ENCODE data around the gene PIK3R2.

PIK3R2 gene

DNA sequence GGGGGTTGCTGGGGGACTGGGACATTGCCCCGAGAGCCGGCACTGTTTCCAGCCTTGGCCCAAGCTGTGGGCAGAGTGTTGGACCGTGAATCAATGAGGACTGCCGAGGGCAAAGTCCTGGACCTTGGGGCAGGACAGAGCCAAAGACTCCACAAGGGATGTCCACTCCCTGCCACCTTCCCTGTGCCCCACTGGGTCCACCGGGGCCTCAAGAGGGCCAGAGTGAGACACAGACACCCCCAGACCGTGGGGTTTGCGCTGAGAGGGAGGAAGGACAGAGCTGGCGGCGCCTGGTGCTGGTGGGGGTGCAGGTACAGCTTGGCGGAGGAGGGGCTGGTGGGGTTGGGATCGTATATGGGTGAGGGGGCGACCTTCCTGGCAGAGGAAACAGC is 43.6 kb upstream of the PIK3R2 start:
- TF ChIP-seq, protein P1, sequence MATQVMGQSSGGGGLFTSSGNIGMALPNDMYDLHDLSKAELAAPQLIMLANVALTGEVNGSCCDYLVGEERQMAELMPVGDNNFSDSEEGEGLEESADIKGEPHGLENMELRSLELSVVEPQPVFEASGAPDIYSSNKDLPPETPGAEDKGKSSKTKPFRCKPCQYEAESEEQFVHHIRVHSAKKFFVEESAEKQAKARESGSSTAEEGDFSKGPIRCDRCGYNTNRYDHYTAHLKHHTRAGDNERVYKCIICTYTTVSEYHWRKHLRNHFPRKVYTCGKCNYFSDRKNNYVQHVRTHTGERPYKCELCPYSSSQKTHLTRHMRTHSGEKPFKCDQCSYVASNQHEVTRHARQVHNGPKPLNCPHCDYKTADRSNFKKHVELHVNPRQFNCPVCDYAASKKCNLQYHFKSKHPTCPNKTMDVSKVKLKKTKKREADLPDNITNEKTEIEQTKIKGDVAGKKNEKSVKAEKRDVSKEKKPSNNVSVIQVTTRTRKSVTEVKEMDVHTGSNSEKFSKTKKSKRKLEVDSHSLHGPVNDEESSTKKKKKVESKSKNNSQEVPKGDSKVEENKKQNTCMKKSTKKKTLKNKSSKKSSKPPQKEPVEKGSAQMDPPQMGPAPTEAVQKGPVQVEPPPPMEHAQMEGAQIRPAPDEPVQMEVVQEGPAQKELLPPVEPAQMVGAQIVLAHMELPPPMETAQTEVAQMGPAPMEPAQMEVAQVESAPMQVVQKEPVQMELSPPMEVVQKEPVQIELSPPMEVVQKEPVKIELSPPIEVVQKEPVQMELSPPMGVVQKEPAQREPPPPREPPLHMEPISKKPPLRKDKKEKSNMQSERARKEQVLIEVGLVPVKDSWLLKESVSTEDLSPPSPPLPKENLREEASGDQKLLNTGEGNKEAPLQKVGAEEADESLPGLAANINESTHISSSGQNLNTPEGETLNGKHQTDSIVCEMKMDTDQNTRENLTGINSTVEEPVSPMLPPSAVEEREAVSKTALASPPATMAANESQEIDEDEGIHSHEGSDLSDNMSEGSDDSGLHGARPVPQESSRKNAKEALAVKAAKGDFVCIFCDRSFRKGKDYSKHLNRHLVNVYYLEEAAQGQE (IDR thresholded peaks at IDR 0.05; ENCODE audit: low read depth), result no peak
- TF ChIP-seq, protein P2, sequence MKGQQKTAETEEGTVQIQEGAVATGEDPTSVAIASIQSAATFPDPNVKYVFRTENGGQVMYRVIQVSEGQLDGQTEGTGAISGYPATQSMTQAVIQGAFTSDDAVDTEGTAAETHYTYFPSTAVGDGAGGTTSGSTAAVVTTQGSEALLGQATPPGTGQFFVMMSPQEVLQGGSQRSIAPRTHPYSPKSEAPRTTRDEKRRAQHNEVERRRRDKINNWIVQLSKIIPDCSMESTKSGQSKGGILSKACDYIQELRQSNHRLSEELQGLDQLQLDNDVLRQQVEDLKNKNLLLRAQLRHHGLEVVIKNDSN (IDR thresholded peaks at IDR 0.05), result no peak
- no peak for TF ChIP-seq EGR1 (IDR thresholded peaks at IDR 0.05)
- no peak for TF ChIP-seq YY1 (IDR thresholded peaks at IDR 0.05; ENCODE audit: low read depth)
- no peak for TF ChIP-seq TEAD4 (IDR thresholded peaks at IDR 0.05)
- no peak for TF ChIP-seq RAD21 (IDR thresholded peaks at IDR 0.05; ENCODE audit: low read depth)
- TF ChIP-seq CREB1 (IDR thresholded peaks at IDR 0.05; ENCODE audit: low read depth), result no peak
- TF ChIP-seq, protein P3, sequence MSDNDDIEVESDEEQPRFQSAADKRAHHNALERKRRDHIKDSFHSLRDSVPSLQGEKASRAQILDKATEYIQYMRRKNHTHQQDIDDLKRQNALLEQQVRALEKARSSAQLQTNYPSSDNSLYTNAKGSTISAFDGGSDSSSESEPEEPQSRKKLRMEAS (IDR thresholded peaks at IDR 0.05), result no peak
- no peak for TF ChIP-seq EP300 (IDR thresholded peaks at IDR 0.05; ENCODE audit: borderline replicate concordance)
- no peak for TF ChIP-seq TCF12 (IDR thresholded peaks at IDR 0.05; ENCODE audit: low read depth)
- TF ChIP-seq ZBTB7A (IDR thresholded peaks at IDR 0.05; ENCODE audit: low read depth), result no peak
- TF ChIP-seq TAF1 (IDR thresholded peaks at IDR 0.05; ENCODE audit: low read depth), result no peak
- no peak for TF ChIP-seq NFIC (IDR thresholded peaks at IDR 0.05)
- no peak for TF ChIP-seq CEBPB (IDR thresholded peaks at IDR 0.05)

DNA sequence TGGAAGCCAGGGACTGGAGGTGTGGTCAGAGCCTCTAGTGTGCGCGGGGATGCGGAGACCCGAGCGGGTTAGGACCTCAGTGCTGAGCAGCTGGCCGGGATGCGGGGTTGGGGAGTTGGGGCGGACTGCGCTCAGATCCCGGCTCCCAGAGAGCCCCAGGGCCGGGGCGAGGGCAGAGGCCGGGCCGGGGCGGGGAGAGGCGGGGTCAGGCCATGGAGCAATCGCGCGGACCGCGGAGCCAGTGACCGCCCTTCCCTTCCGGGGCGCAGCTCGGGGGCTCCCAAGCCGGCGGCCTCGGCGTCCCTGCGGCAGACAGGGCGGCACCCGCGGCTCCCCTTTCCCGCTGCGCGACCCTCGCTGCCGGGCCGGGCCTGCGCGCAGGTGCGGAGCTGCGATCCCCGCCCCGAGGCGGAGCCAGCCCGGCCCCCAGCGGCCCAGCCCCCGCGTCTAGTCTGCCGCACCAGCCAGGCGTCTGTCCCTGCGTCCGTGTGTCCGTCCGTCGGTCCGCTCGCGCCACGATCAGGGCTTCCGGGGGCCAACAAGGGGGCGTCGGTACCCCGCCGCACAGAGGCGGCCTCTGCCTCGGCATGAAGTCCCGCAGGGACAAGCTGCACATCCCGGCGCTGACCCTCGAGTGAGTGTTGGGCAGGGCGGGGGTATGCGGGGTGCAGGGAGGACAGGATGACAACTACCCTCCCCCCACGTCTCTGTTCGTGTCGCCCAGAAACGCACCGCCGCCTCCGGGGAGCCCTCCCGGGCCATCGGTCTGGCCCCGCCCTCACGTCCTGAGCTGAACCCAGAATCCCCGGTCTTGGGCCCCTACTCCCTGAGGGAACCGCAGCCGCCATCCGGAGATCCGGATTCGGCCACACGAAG is 43.0 kb upstream of the PIK3R2 start:
- TF ChIP-seq TEAD4 (IDR thresholded peaks at IDR 0.05), result peak; percentile 12; the same call in 1 of the 2 replicates
- TF ChIP-seq YY1 (IDR thresholded peaks at IDR 0.05; ENCODE audit: low read depth), result no peak
- TF ChIP-seq TAF1 (IDR thresholded peaks at IDR 0.05; ENCODE audit: low read depth), result 0 out of 2 replicates have a peak, but pooled peaks have one; percentile 22
- TF ChIP-seq ZBTB7A (IDR thresholded peaks at IDR 0.05; ENCODE audit: low read depth), result peak; percentile 82
- TF ChIP-seq FOXM1 (IDR thresholded peaks at IDR 0.05; ENCODE audit: borderline replicate concordance, low read depth), result no peak
- 0 out of 2 replicates have a peak, but pooled peaks have one; percentile 13 for TF ChIP-seq TCF12 (IDR thresholded peaks at IDR 0.05; ENCODE audit: low read depth)
- TF ChIP-seq, protein P1 (IDR thresholded peaks at IDR 0.05; ENCODE audit: low read depth), result no peak
- TF ChIP-seq, protein P3 (IDR thresholded peaks at IDR 0.05), result peak; percentile 16; the same call in 1 of the 2 replicates

DNA sequence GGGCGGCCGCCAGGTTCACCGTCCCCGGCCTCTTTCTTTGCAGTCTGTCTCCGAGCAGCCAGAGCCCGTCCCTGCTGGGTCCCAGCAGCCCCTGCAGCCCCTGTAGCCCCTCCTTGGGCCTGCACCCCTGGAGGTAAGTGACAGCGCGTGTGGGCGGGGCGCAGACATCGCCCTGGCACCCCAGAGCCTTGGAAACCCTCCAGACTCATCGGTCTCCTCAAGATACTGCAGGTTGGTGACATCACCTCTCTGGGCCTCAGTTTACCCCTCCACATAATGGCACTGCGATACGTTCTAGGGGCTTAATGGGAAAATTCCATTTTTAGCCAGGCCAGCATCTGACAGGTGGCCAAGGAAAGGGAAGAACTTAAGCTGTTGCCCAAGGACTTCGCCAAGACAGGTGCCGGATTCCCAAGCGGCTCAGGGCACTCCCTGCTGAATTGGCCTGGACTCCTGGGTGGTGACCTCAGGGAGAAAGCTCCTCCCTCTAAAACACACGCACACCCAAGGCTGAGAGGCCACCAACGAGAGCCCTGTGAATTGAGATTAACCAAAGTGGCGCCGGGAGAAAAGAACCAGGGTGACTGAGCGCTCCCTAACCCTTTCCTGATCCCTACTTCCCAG is 42.2 kb upstream of the PIK3R2 start:
- TF ChIP-seq EGR1 (IDR thresholded peaks at IDR 0.05) (no peak), FOXM1 (IDR thresholded peaks at IDR 0.05; ENCODE audit: borderline replicate concordance, low read depth) (no peak), YY1 (IDR thresholded peaks at IDR 0.05; ENCODE audit: low read depth) (no peak), ZBTB7A (IDR thresholded peaks at IDR 0.05; ENCODE audit: low read depth) (0 out of 2 replicates have a peak, but pooled peaks have one; percentile 6), CREB1 (IDR thresholded peaks at IDR 0.05; ENCODE audit: low read depth) (no peak), TAF1 (IDR thresholded peaks at IDR 0.05; ENCODE audit: low read depth) (no peak), CEBPB (IDR thresholded peaks at IDR 0.05) (no peak), TEAD4 (IDR thresholded peaks at IDR 0.05) (no peak), RAD21 (IDR thresholded peaks at IDR 0.05; ENCODE audit: low read depth) (no peak), NFIC (IDR thresholded peaks at IDR 0.05) (no peak), EP300 (IDR thresholded peaks at IDR 0.05; ENCODE audit: borderline replicate concordance) (no peak), TCF12 (IDR thresholded peaks at IDR 0.05; ENCODE audit: low read depth) (0 out of 2 replicates have a peak, but pooled peaks have one; percentile 5)
- TF ChIP-seq, protein P1 (IDR thresholded peaks at IDR 0.05; ENCODE audit: low read depth), result no peak
- TF ChIP-seq, protein P3 (IDR thresholded peaks at IDR 0.05), result no peak
- TF ChIP-seq, protein P2 (IDR thresholded peaks at IDR 0.05), result no peak
